Heart right ventricle (tissue), 16 donors: ENCODE results near the gene ATG2B. TPM values are rescaled to one million over a fixed set of nuclear protein-coding genes. Genes with fewer than 3 reads are reported as not detected.
A peak's percentile ranks its signal among the peaks of the same experiment; 100 is the strongest.
"Not testable (repeated sequence)": the region's sequence is repeated elsewhere in the genome, so short reads cannot be mapped to it uniquely, and the experiment has no call there.

Source experiments
- ATAC-seq, 8 donors: fragments of 200-7000 bp; cut with Tn5 transposase; one replicate each; pipeline ENCODE4 v1.9.1; 2020; ENCODE audit warnings: mild to moderate bottlenecking in 8 of 8, moderate library complexity in 8 of 8, moderate number of reproducible peaks in 1 of 8
- DNase-seq, 2 donors: peaks; one replicate each; pipeline ENCODE4 v3.0.0-alpha.2; 2020
- H3K27ac ChIP-seq, 10 donors: fragments of 200-600 bp; sonication (generic) in 2 of 10; one replicate each; pipeline versions ENCODE4 v1.5.0 to v1.8.0; 2020 to 2022; ENCODE audit warnings: mild to moderate bottlenecking in 3 of 10
- H3K27me3 ChIP-seq, 7 donors: fragments of 200-600 bp; one replicate each; pipeline ENCODE4 v1.8.0; 2021 to 2022; ENCODE audit warnings: mild to moderate bottlenecking in 2 of 7
- H3K36me3 ChIP-seq, 9 donors: fragments of 200-600 bp; sonication (generic) in 1 of 9; one replicate each; pipeline versions ENCODE4 v1.5.0 to v1.8.0; 2020 to 2022; ENCODE audit warnings: mild to moderate bottlenecking in 2 of 9
- H3K4me1 ChIP-seq, 9 donors: fragments of 200-600 bp; sonication (generic) in 1 of 9; one replicate each; pipeline versions ENCODE4 v1.5.0 to v1.8.0; 2020 to 2022; ENCODE audit warnings: mild to moderate bottlenecking in 4 of 9
- H3K4me3 ChIP-seq, 10 donors: fragments of 200-600 bp; sonication (generic) in 2 of 10; one replicate each; pipeline versions ENCODE4 v1.5.0 to v1.8.0; 2020 to 2022; ENCODE audit warnings: mild to moderate bottlenecking in 7 of 10, moderate library complexity in 2 of 10
- H3K9me3 ChIP-seq, 11 donors: fragments of 200-600 bp in 10 of 11; sonication (generic) in 2 of 11; one replicate each; pipeline versions ENCODE4 v1.5.0 to v1.8.0; 2013 to 2022; ENCODE audit warnings: mild to moderate bottlenecking in 2 of 11, control low read depth in 1 of 11, moderate library complexity in 1 of 11
- WGBS, 2 donors: extraction: QIAGEN DNeasy Blood & Tissue Kit; methylation state at CpG; one replicate each; pipeline ENCODE4 v1.1.7; 2013; ENCODE audit warnings: inconsistent platforms in 1 of 2; 5-methylcytosine and 5-hydroxymethylcytosine counted together
- intact Hi-C, 10 donors: fragments of 100-400 bp; cut with DNase I; formaldehyde crosslinking; loops; one replicate each; pipeline versions ENCODE4 v1.11.1 to v1.14.2; 2022
- polyA plus RNA-seq, 2 donors: library from polyadenylated mRNA; stranded (reverse); fragments of 200-250 nt; gene quantifications; one replicate each; pipeline ENCODE4 v1.2.3, GENCODE V29; 2013
- total RNA-seq, 10 donors: library from RNA; stranded (reverse); fragmentation: NEBNext Ultra II Directional in 3 of 10; extraction: Animal tissue kit (Norgen Biotek cat#: 25700) in 3 of 10; gene quantifications; one replicate each; pipeline versions ENCODE4 v1.2.1 to v1.2.4, GENCODE V29; 2021 to 2023
- TF ChIP-seq, protein P1 (sequence below), 9 donors: fragments of 200-600 bp; sonication (generic) in 2 of 9; IDR thresholded peaks; one replicate each; pipeline versions ENCODE4 v1.5.0 to v1.8.0; 2021 to 2022; ENCODE audit warnings: antibody characterized with exemption in 9 of 9, mild to moderate bottlenecking in 5 of 9, moderate library complexity in 1 of 9
- donor health status: Arrhythmogenic right ventricular cardiomyopathy.
- donor health status: ischemic (EF 13 %, LVEDD 7.1; RV severe dilation, severe dysfunction).
- donor health status: healthy with polysubstance abuse.
- donor health status: DM: no; HTN: yes; CAD: no.
- donor health status: DM: no; HTN: no; CAD: no.
- donor health status: ischemic (EF 25% LVEDD 6.9; RV normal size, moderate dysfunction).
- donor health status: ischemic (EF 25% LVEDD 5.7; RV mildly dilated, moderate dysfunction).
- donor health status: healthy.
- donor health status: DM: yes; HTN: yes; CAD: no.
- donor health status: Ischemic cardiomyopathy.
- donor health status: ischemic (EF 35%, LVEDD 5.7; RV mildly dilated, moderate dysfunction).
- donor health status: nonischemic (EF 11% LVEDD 7.7; RV severe dilation, severe dysfunction).
- donor health status: DM: yes; HTN: yes; CAD: no.
- donor health status: PGD.
- donor health status: ischemic (EF 29% LVEDD 5.4; RV normal size, mild dysfunction).
- donor health status: nonischemic (EF 23%, LVEDD 6.1; RV moderate dilation, normal function).

The ATG2B gene
- total and polyA plus RNA-seq, 12 donors = 2.4 to 20.2 (median 14.0) TPM

DNA sequence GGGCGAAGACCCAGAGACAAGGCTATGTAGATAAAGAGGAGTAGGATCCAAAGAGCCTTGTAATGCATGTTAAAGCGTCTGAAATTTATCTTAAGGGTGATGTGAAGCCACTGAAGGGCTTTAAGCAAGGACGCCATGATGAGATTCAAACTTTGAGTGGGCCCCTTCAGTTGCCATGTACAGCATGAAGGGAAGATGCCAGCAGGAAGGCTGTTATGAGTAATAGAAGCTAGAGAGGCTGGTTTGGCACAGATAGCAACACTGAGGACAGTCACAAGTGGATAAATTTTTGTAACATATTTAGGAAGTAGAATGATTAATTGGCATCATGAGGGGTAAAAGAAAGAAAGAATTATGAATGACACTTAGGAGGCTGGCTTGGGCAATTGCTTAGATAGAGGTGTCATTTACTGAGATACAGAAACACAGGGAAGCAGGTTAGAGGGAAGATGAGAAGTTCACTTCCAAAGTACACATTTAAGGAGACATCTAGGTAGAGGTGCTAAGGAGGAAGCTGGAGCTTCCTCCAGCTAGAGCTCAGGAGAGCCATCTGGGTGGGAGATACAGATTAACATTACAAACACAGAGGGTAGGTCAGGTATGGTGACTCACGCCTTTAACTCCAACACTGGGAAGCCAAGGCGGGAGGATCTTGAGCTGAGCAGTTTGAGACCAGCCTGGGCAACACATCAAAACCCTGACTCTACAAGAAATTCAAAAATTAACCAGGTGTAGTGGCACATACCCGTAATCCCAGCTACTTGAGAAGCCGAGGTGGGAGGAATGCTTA, 13.7 kb downstream of the ATG2B start:
- H3K27me3 ChIP-seq = no peaks in the 10 kb centered on the region
- H3K36me3 ChIP-seq = peaks cover 0 to 8% (median 0%) of the 10 kb centered on the region in 9 donors
- ATAC-seq (peak in 1 of 8 donors; percentile 67), DNase-seq (no peak)
- intact Hi-C loops = no loop called here
- 86 to 90% methylated on average over 7 of the region's 7 CpGs for WGBS, 2 donors
- peaks cover 0 to 10% (median 0%) of the 10 kb centered on the region in 9 donors for H3K4me1 ChIP-seq
- no peak overlapping the region for H3K27ac ChIP-seq
- peaks cover 0 to 3% (median 0%) of the 10 kb centered on the region in 11 donors for H3K9me3 ChIP-seq
- TF ChIP-seq, protein P1, sequence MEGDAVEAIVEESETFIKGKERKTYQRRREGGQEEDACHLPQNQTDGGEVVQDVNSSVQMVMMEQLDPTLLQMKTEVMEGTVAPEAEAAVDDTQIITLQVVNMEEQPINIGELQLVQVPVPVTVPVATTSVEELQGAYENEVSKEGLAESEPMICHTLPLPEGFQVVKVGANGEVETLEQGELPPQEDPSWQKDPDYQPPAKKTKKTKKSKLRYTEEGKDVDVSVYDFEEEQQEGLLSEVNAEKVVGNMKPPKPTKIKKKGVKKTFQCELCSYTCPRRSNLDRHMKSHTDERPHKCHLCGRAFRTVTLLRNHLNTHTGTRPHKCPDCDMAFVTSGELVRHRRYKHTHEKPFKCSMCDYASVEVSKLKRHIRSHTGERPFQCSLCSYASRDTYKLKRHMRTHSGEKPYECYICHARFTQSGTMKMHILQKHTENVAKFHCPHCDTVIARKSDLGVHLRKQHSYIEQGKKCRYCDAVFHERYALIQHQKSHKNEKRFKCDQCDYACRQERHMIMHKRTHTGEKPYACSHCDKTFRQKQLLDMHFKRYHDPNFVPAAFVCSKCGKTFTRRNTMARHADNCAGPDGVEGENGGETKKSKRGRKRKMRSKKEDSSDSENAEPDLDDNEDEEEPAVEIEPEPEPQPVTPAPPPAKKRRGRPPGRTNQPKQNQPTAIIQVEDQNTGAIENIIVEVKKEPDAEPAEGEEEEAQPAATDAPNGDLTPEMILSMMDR (IDR thresholded peaks at IDR 0.05) = no peak
- no peak overlapping the region for H3K4me3 ChIP-seq

DNA sequence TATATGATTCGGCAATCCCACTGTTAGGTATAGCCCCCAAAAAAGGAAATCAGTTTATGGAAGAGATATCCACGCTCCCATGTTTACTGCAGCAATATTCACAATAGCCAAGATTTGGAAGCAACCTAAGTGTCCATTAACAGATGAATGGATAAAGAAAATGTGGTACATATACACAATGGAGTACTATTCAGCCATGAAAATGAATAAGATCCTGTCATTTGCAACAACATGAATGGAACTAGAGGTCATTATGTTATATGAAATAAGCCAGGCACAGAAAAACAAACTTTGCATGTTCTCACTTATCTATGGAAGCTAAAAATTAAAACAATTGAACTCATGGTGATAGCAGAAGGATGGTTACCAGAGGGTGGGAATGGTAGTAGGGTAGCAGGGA, 15.2 kb downstream of the ATG2B start:
- H3K27me3 ChIP-seq, H3K4me3 ChIP-seq, ATAC-seq, H3K4me1 ChIP-seq, intact Hi-C loops, H3K27ac ChIP-seq, H3K9me3 ChIP-seq, DNase-seq: not testable (repeated sequence)
- WGBS, 2 donors = 99 to 100% methylated on average over 2 of the region's 2 CpGs
- H3K36me3 ChIP-seq = peaks cover 0 to 21% (median under 1%) of the 10 kb centered on the region in 9 donors

DNA sequence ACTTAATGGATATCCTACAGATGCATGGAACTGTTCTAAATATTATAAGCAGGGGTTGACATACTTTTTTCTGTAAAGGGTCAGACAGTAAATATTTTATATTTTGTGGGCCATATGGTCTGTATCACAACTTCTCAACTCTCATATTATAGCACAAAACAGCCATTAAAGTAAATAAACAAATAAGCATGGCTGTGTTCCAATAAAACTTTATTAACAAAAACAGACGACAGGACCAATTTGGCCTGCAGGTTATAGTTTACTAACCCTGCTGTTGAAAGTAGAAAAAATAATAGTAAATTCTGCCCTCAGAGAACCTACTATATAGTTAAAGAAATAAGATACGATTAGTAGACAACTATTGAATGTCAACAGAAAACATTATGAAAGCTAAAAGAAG, 17.5 kb downstream of the ATG2B start:
- no peaks in the 10 kb centered on the region for H3K27me3 ChIP-seq
- no peak for ATAC-seq
- WGBS, 2 donors = 92 to 97% methylated on average over 2 of the region's 2 CpGs
- H3K36me3 ChIP-seq = peaks cover 0 to 44% (median 11%) of the 10 kb centered on the region in 9 donors
- TF ChIP-seq, protein P1 (IDR thresholded peaks at IDR 0.05) = no peak
- DNase-seq = no peak
- peaks cover 0 to 10% (median 0%) of the 10 kb centered on the region in 9 donors for H3K4me1 ChIP-seq
- H3K9me3 ChIP-seq = no peaks in the 10 kb centered on the region
- intact Hi-C loops = loop anchor here in 1 of 10 donors (1.0 kb wide), 1 partner anchor 22 kb away; no protein-coding TSS in a partner anchor
- H3K4me3 ChIP-seq = no peak overlapping the region
- no peak overlapping the region for H3K27ac ChIP-seq

DNA sequence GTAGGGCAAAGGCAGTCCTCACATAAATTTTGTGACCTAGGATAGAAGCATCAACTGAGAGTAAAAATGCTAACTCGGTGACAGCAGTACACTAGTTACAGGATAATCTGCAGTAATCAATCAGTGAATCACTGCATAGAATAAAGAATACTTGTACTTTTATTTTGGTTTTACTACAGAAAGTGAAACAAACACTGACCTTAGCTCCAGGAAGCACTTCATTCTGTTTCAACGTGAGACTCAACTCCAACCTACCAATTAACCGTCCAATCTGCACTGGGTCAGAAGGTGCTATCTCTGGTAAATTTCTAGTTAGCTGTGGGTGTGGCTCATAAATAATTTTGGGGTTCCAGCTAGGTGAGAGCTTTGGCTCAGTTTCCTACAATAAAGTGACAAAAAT, 21.8 kb downstream of the ATG2B start:
- intact Hi-C loops = no loop called here
- Histone ChIP-seq H3K9me3 (peaks cover 0 to 5% (median 0%) of the 10 kb centered on the region in 11 donors), H3K36me3 (peaks cover 0 to 86% (median 29%) of the 10 kb centered on the region in 9 donors), H3K27ac (no peak overlapping the region), H3K27me3 (no peaks in the 10 kb centered on the region), H3K4me1 (no peaks in the 10 kb centered on the region), H3K4me3 (no peak overlapping the region)
- ATAC-seq (no peak), DNase-seq (no peak)
- WGBS, 2 donors = 85 to 88% methylated on average over 3 of the region's 3 CpGs
- TF ChIP-seq, protein P1 (IDR thresholded peaks at IDR 0.05) = no peak

DNA sequence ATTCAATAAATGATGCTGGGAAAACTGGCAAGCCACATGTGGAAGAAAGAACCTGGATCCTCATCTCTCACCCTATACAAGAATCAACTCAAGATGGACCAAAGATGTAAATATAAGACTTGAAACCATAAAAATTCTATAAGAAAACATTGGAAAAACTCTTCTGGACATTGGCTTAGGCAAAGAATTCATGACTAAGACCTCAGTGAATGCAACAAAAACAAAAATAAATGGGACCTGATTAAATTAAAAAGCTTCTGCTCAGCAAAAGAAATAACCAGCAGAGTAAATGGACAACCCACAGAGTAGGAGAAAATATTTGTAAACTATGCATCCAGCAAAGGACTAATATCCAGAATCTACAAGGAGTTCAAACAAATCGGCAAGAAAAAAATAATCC, 24.6 kb downstream of the ATG2B start:
- H3K27me3 ChIP-seq = no peaks in the 10 kb centered on the region
- H3K4me1 ChIP-seq = no peaks in the 10 kb centered on the region
- intact Hi-C loops = no loop called here
- 100% methylated on average over 1 of the region's 1 CpG for WGBS, 2 donors
- DNase-seq (no peak), ATAC-seq (no peak)
- peaks cover 0 to 5% (median 0%) of the 10 kb centered on the region in 11 donors for H3K9me3 ChIP-seq
- TF ChIP-seq, protein P1 (IDR thresholded peaks at IDR 0.05) = no peak
- H3K27ac ChIP-seq = no peak overlapping the region
- peaks cover 0 to 95% (median 29%) of the 10 kb centered on the region in 9 donors for H3K36me3 ChIP-seq
- H3K4me3 ChIP-seq = no peak overlapping the region
